ENCODE data around the gene GPNMB. TPM values are rescaled to one million over a fixed set of nuclear protein-coding genes. Genes with fewer than 3 reads are reported as not detected.
A peak's percentile ranks its signal among the peaks of the same experiment; 100 is the strongest.

GPNMB gene
- total RNA-seq, 4 donors from 2014 or later: 91.3 to 294 (median 143) TPM

DNA sequence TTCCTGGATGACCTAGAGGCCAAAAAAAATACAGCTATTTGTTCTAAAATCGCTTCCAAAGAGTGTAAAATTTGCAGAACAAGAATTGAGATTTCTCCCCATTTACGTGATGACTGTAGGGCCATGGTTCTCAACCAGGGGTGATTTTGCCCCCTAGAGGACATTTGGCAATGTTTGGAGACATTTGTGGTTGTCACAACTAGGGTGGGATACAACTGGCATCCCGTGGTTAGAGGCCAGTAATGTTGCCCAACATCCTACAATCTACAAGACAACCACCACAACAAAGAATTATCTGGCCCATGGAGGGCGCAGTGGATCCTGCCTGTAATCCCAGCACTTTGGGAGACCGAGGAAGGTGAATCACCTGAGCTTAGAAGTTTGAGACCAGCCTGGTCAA, 29.8 kb downstream of the GPNMB start:
- DNase-seq (ENCODE audit: low spot score) (no peak), ATAC-seq (ENCODE audit: low FRiP score) (no peak)
- TF ChIP-seq, protein P1, sequence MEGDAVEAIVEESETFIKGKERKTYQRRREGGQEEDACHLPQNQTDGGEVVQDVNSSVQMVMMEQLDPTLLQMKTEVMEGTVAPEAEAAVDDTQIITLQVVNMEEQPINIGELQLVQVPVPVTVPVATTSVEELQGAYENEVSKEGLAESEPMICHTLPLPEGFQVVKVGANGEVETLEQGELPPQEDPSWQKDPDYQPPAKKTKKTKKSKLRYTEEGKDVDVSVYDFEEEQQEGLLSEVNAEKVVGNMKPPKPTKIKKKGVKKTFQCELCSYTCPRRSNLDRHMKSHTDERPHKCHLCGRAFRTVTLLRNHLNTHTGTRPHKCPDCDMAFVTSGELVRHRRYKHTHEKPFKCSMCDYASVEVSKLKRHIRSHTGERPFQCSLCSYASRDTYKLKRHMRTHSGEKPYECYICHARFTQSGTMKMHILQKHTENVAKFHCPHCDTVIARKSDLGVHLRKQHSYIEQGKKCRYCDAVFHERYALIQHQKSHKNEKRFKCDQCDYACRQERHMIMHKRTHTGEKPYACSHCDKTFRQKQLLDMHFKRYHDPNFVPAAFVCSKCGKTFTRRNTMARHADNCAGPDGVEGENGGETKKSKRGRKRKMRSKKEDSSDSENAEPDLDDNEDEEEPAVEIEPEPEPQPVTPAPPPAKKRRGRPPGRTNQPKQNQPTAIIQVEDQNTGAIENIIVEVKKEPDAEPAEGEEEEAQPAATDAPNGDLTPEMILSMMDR (IDR thresholded peaks at IDR 0.05): no peak

DNA sequence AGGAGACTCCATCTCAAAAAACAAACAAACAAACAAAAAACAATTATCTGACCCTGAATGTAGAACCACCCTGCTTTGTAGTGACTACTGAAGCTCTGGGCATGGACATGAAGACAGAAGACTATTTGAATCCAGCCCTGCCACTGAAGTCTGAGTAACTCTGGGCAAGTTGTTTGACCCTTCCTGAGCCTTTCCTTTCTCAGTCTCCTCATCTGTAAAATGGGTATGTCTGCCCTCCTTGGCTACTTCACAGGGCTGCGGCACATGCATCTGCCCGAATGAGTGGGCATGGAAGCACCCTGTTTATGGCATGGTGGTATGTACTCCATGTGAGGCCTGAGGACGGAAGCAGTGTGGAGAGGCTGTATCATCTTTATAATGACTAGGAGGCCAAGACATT, 30.4 kb downstream of the GPNMB start:
- DNase-seq (ENCODE audit: low spot score) (no peak), ATAC-seq (ENCODE audit: low FRiP score) (no peak)
- TF ChIP-seq, protein P1 (IDR thresholded peaks at IDR 0.05): no peak

- ATAC-seq (ENCODE audit: low FRiP score): peak; percentile 62
- TF ChIP-seq, protein P1 (IDR thresholded peaks at IDR 0.05): no peak
- no peak for DNase-seq (ENCODE audit: low spot score)
These were observed 30.9 kb downstream of the GPNMB start for GRCh38 chr7:23277359-23277989.

DNA sequence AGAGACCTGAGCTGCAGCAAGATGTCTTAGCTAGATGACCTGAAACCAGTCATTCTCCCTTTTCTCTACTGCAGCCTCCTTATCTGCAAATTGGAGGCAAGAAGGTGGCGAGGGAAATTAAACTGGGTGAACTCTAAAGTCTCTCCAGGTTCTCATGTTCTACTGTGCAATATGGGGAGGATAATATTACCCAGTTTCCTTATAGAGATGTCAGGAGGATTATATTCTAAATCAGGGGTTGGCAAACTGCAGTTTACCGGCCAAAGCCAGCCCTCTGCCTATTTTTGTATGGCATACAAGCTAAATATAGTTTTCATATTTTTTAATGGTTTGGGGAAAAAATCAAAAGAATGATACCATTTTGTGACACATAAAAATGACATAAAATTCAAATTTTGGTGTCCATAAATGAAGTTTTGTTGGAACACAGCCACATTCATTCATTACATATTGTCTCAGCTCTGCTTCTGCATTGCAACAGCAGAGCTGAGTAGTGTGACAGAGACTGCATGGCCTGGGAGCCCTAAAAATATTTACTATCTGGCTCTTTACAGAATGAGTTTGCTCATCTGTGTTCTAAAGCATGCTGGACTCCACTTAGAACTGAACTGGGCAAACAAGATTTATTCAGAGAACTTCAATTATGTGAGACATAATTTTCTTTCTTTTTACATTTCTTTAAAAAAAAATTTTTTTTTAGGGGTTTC, 33.4 kb downstream of the GPNMB start:
- no peak for DNase-seq (ENCODE audit: low spot score)
- ATAC-seq (ENCODE audit: low FRiP score): no peak
- TF ChIP-seq, protein P1 (IDR thresholded peaks at IDR 0.05): no peak

DNA sequence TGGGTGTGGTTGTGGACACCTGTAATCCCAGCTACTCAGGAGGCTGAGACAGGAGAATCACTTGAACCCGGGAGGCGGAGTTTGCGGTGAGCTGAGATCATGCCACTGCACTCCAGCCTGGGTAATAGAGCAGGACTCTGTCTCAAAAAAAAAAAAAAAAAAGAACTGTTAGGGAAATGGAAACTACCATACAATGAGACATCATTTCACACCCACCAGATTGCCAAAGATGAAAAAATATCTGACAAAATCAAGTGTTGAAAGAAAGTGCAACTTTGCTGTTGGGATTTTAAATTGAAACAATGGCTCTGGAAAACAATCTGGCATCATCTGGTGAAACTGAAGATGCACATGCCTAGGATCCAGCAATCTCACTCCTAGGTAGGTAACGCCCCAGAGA, 36.5 kb downstream of the GPNMB start:
- no peak for ATAC-seq (ENCODE audit: low FRiP score)
- no peak for DNase-seq (ENCODE audit: low spot score)
- TF ChIP-seq, protein P1 (IDR thresholded peaks at IDR 0.05): no peak

- DNase-seq (ENCODE audit: low spot score) (no peak), ATAC-seq (ENCODE audit: low FRiP score) (no peak)
- TF ChIP-seq, protein P1 (IDR thresholded peaks at IDR 0.05): no peak
These were observed 38.3 kb downstream of the GPNMB start for GRCh38 chr7:23284871-23285270.

Data from omental fat pad (tissue), 4 donors.